Activated CD8-positive, alpha-beta memory T cell treated with anti-CD3 and anti-CD28 coated beads for 36 hours (primary cell): Measurements from ENCODE around the gene SELENOI. TPM values are rescaled to one million over a fixed set of nuclear protein-coding genes. Genes with fewer than 3 reads are reported as not detected.
"Not testable (repeated sequence)": the region's sequence is repeated elsewhere in the genome, so short reads cannot be mapped to it uniquely, and the experiment has no call there.

Experiments used
- CTCF ChIA-PET: fragments of 350-600 bp; sonication (Branson Sonifier 250); formaldehyde crosslinking; loops from one replicate; lab custom pipeline; 2021; ENCODE audit warnings: antibody characterized with exemption; lab: Charles Lee
- POLR2A ChIA-PET: fragments of 350-600 bp; sonication (Branson Sonifier 250); formaldehyde crosslinking; loops from one replicate; lab custom pipeline; 2021; ENCODE audit warnings: antibody characterized with exemption; lab: Charles Lee
- total RNA-seq, 2 experiments: library from RNA; stranded (reverse); gene quantifications; one replicate each; pipeline ENCODE4 v1.2.3, GENCODE V29; 2021

SELENOI gene
- total RNA-seq, 2 experiments from 2014 or later: 58.4 to 63.9 TPM

GRCh38 chr2:26324903-26325302 is 21.0 kb upstream of the SELENOI start:
- POLR2A ChIA-PET: no interaction called here
- CTCF ChIA-PET: no interaction called here

GRCh38 chr2:26325851-26326250 is 20.1 kb upstream of the SELENOI start:
- ChIA-PET POLR2A (no interaction called here), CTCF (no interaction called here)

- ChIA-PET CTCF (no interaction called here), POLR2A (no interaction called here)
Measured at GRCh38 chr2:26326514-26326913, 19.4 kb upstream of the SELENOI start.

- POLR2A ChIA-PET: no interaction called here
- CTCF ChIA-PET: interaction anchor here (0.5 to 0.9 kb wide), 3 partner anchors 16 to 72 kb away, joined by 3 to 4 read pairs (median 3); no protein-coding TSS in a partner anchor
Measured at GRCh38 chr2:26327291-26328272, 18.4 kb upstream of the SELENOI start.

GRCh38 chr2:26329083-26329482 is 16.9 kb upstream of the SELENOI start:
- POLR2A ChIA-PET: not testable (repeated sequence)
- CTCF ChIA-PET: interaction anchor here (0.6 kb wide), 1 partner anchor 185 kb away, joined by 3 read pairs; no protein-coding TSS in a partner anchor

GRCh38 chr2:26330114-26330549 is 15.8 kb upstream of the SELENOI start:
- CTCF ChIA-PET: interaction anchor here (0.5 to 0.7 kb wide), 4 partner anchors 85 to 566 kb away, joined by 3 to 7 read pairs (median 4); partner anchors contain the start of genes HADHA and HADHB
- POLR2A ChIA-PET: no interaction called here

- CTCF ChIA-PET: interaction anchor here (0.5 to 0.7 kb wide), 3 partner anchors 85 to 307 kb away, joined by 3 to 7 read pairs (median 4); partner anchors contain the start of genes HADHA and HADHB
- POLR2A ChIA-PET: no interaction called here
Measured at GRCh38 chr2:26330604-26331003, 15.3 kb upstream of the SELENOI start.

- CTCF ChIA-PET, POLR2A ChIA-PET: not testable (repeated sequence)
Measured at GRCh38 chr2:26331321-26331720, 14.6 kb upstream of the SELENOI start.

GRCh38 chr2:26333293-26333692 is 12.7 kb upstream of the SELENOI start:
- POLR2A ChIA-PET: no interaction called here
- CTCF ChIA-PET: no interaction called here

- POLR2A ChIA-PET: interaction anchor here (0.5 kb wide), 1 partner anchor 433 kb away, joined by 3 read pairs; no protein-coding TSS in a partner anchor
- CTCF ChIA-PET: no interaction called here
Measured at GRCh38 chr2:26335231-26335630, 10.7 kb upstream of the SELENOI start.

- CTCF ChIA-PET: interaction anchor here (1.0 kb wide), 1 partner anchor 365 kb away, joined by 3 read pairs; no protein-coding TSS in a partner anchor
- POLR2A ChIA-PET: interaction anchor here (1.7 kb wide), 1 partner anchor 9 kb away, joined by 5 read pairs; the partner anchor contains the start of gene SELENOI
Measured at GRCh38 chr2:26336719-26337118, 9.2 kb upstream of the SELENOI start.

GRCh38 chr2:26337298-26337697 is 8.6 kb upstream of the SELENOI start:
- POLR2A ChIA-PET: interaction anchor here (1.7 kb wide), 1 partner anchor 8 kb away, joined by 5 read pairs; the partner anchor contains the start of gene SELENOI
- CTCF ChIA-PET: no interaction called here

- POLR2A ChIA-PET: no interaction called here
- CTCF ChIA-PET: no interaction called here
Measured at GRCh38 chr2:26340831-26341230, 5.1 kb upstream of the SELENOI start.

- POLR2A ChIA-PET: interaction anchor here (1.3 to 2.3 kb wide), 2 partner anchors 7 to 101 kb away, joined by 5 to 11 read pairs; partner anchors contain the start of genes HADHA and HADHB
Measured at GRCh38 chr2:26344581-26345282, 1.2 kb upstream of the SELENOI start.

GRCh38 chr2:26345283-26345544 is 729 bp upstream of the SELENOI start:
- ChIA-PET CTCF (no interaction called here), POLR2A (interaction anchor here (1.3 to 2.3 kb wide), 2 partner anchors 8 to 101 kb away, joined by 5 to 11 read pairs; partner anchors contain the start of genes HADHA and HADHB)

More at GRCh38 chr2:26344581-26345282, 1.2 kb upstream of the SELENOI start:
- CTCF ChIA-PET: interaction anchor here (1.1 kb wide), 1 partner anchor 17 kb away, joined by 3 read pairs; no protein-coding TSS in a partner anchor

- ChIA-PET CTCF (interaction anchor here (0.8 to 1.1 kb wide), 2 partner anchors 9 to 104 kb away, joined by 3 to 5 read pairs; no protein-coding TSS in a partner anchor), POLR2A (interaction anchor here (0.5 to 2.3 kb wide), 4 partner anchors 12 to 531 kb away, joined by 3 to 11 read pairs (median 4); partner anchors contain the start of genes HADHA, HADHB and RAB10)
Measured at GRCh38 chr2:26346454-26347053, 611 bp downstream of the SELENOI start, which contains the start of gene ADGRF3. ADGRF3 (minus strand) TSS chr2:26346789; CDS start chr2:26346234, 555 bp downstream.

- ChIA-PET POLR2A (interaction anchor here (1.0 to 2.3 kb wide), 2 partner anchors 103 to 314 kb away, joined by 4 to 11 read pairs; partner anchors contain the start of genes HADHA, HADHB and RAB10), CTCF (interaction anchor here (0.8 kb wide), 1 partner anchor 105 kb away, joined by 5 read pairs; no protein-coding TSS in a partner anchor)
Measured at GRCh38 chr2:26347286-26347865, 1.4 kb downstream of the SELENOI start.

GRCh38 chr2:26349690-26350089 is 3.7 kb downstream of the SELENOI start:
- POLR2A ChIA-PET: no interaction called here
- CTCF ChIA-PET: no interaction called here
